Astrocyte (in vitro differentiated cells and primary cell): Measurements from ENCODE around the gene MGST3.

Experiments used
- EZH2 ChIP-seq: IDR thresholded peaks from 2 replicates; pipeline ENCODE4 v1.6.1; 2012; ENCODE audit warnings: mild to moderate bottlenecking, low read length, inconsistent platforms; ENCODE audit not compliant: insufficient read depth
- TF ChIP-seq, protein P1 (sequence below): IDR thresholded peaks from 2 replicates; pipeline ENCODE4 v1.5.1; 2011; ENCODE audit warnings: low read depth, mild to moderate bottlenecking, inconsistent platforms, low read length, moderate library complexity; ENCODE audit not compliant: insufficient read depth

DNA sequence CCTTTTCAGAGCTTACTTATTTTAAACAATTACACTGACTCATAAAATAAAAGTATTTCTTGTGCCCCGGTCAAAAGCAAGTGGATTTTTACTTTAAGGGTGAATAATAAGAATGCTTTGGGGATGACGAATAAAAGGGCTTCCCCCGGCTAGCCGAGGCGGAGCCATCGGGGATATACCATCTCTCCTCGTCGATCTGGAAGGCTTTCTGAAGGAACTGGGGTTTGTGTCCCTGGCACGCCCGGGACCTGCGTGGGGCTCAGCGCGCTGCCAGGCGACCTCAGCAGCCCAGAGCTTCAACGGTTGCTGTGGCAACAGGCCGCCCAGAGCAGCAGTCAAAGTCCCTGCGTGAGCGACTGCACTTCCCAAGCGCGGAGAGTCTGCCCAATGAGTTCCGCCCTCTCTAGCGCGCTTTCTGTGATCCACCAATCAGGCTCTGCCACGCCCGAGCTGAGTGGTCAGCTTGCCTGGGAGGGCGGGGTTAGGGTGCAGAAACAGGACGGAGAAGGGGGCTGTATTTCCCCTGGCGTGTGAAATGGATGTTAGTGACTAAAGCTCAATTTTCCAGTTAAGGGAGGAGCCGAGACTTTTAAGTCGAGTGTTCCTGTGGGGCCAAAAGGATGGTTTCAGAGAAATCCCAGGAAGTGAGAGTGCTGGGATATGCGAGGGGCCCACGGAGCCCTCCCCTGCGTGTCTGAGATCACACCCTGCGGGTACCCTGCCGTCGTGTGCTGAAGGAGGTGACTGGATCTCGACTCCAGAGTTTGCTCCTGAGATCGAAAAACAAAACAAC, 33.0 kb upstream of the MGST3 start:
- TF ChIP-seq, protein P1, sequence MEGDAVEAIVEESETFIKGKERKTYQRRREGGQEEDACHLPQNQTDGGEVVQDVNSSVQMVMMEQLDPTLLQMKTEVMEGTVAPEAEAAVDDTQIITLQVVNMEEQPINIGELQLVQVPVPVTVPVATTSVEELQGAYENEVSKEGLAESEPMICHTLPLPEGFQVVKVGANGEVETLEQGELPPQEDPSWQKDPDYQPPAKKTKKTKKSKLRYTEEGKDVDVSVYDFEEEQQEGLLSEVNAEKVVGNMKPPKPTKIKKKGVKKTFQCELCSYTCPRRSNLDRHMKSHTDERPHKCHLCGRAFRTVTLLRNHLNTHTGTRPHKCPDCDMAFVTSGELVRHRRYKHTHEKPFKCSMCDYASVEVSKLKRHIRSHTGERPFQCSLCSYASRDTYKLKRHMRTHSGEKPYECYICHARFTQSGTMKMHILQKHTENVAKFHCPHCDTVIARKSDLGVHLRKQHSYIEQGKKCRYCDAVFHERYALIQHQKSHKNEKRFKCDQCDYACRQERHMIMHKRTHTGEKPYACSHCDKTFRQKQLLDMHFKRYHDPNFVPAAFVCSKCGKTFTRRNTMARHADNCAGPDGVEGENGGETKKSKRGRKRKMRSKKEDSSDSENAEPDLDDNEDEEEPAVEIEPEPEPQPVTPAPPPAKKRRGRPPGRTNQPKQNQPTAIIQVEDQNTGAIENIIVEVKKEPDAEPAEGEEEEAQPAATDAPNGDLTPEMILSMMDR = no peak
- TF ChIP-seq EZH2 = no peak
